ENCODE results near the gene SNX10.

DNA sequence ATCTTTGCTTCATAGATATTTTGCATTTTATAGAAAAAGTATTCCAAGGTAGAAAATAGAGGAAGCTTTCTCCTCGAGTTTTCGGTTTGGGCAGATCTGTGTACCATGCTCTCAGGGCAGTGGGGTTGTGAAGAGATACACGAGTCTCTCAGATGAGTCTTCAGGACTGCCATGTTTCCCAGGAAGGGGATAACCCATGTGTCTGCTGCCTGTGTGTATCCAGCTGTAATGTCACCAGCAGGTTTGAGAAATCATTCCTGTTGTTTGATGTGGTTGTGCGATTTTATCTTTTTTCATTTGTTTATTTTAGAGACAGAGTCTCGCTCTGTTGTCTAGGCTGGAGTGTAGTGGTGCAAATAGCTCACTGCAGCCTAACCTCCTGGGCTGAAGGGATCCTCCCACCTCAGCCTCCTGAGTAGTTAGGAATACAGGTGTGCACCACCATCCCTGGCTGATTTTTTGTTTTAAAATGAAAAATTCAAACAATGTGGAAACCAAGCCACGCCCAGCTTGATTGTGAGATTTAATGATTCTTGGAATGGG lies 48.9 kb downstream of the SNX10 start:
- no peak for TF ChIP-seq POLR2A (IDR thresholded peaks at IDR 0.05)
- TF ChIP-seq, protein P1, sequence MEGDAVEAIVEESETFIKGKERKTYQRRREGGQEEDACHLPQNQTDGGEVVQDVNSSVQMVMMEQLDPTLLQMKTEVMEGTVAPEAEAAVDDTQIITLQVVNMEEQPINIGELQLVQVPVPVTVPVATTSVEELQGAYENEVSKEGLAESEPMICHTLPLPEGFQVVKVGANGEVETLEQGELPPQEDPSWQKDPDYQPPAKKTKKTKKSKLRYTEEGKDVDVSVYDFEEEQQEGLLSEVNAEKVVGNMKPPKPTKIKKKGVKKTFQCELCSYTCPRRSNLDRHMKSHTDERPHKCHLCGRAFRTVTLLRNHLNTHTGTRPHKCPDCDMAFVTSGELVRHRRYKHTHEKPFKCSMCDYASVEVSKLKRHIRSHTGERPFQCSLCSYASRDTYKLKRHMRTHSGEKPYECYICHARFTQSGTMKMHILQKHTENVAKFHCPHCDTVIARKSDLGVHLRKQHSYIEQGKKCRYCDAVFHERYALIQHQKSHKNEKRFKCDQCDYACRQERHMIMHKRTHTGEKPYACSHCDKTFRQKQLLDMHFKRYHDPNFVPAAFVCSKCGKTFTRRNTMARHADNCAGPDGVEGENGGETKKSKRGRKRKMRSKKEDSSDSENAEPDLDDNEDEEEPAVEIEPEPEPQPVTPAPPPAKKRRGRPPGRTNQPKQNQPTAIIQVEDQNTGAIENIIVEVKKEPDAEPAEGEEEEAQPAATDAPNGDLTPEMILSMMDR (IDR thresholded peaks at IDR 0.05), result no peak
